DMS 273 (cell line): ENCODE measurements around the gene CASK.

Experiments
- DNase-seq: peaks from one replicate; lab custom pipeline; 2025; ENCODE audit not compliant: unreplicated experiment; lab: John Stamatoyannopoulos, UW

Gene CASK

GRCh38 chrX:41923211-41923977 lies at the start of gene CASK:
Gene CASK, minus strand, starts transcription at chrX:41923554. Its CDS starts 566 bp downstream, at chrX:41922988.
- DNase-seq, result peak; percentile 97

- no peak for DNase-seq
Measured at GRCh38 chrX:41971346-41971745, 48.0 kb upstream of the CASK start.

GRCh38 chrX:41970419-41970818 lies 47.1 kb upstream of the CASK start:
- DNase-seq, result no peak

GRCh38 chrX:41963348-41963747 lies 40.0 kb upstream of the CASK start:
- DNase-seq, result no peak

GRCh38 chrX:41960142-41960541 lies 36.8 kb upstream of the CASK start:
- no peak for DNase-seq

- no peak for DNase-seq
Measured at GRCh38 chrX:41958861-41959260, 35.5 kb upstream of the CASK start.

- DNase-seq, result no peak
Measured at GRCh38 chrX:41956027-41956426, 32.7 kb upstream of the CASK start.

GRCh38 chrX:41952102-41952501 lies 28.7 kb upstream of the CASK start:
- no peak for DNase-seq

GRCh38 chrX:41946989-41947612 lies 23.7 kb upstream of the CASK start:
- no peak for DNase-seq

GRCh38 chrX:41946235-41946634 lies 22.9 kb upstream of the CASK start:
- DNase-seq, result no peak

- no peak for DNase-seq
Measured at GRCh38 chrX:41935832-41936231, 12.5 kb upstream of the CASK start.

- no peak for DNase-seq
Measured at GRCh38 chrX:41933546-41933945, 10.2 kb upstream of the CASK start.

GRCh38 chrX:41932885-41933284 lies 9.5 kb upstream of the CASK start:
- no peak for DNase-seq

GRCh38 chrX:41931591-41931990 lies 8.2 kb upstream of the CASK start:
- DNase-seq, result no peak

- peak; percentile 62 for DNase-seq
Measured at GRCh38 chrX:41923978-41924683, 777 bp upstream of the CASK start.

- peak; percentile 73 for DNase-seq
Measured at GRCh38 chrX:41922431-41923151, 763 bp downstream of the CASK start.

- DNase-seq, result peak; percentile 48
Measured at GRCh38 chrX:41921492-41922430, 1.6 kb downstream of the CASK start.

GRCh38 chrX:41919870-41920269 lies 3.5 kb downstream of the CASK start:
- DNase-seq, result no peak

- DNase-seq, result no peak
Measured at GRCh38 chrX:41917517-41917916, 5.8 kb downstream of the CASK start.

GRCh38 chrX:41913476-41913875 lies 9.9 kb downstream of the CASK start:
- DNase-seq, result no peak
